Nephron progenitor cell (in vitro differentiated cells): ENCODE data around the gene LAMP1.
"Not testable (repeated sequence)": the region's sequence is repeated elsewhere in the genome, so short reads cannot be mapped to it uniquely, and the experiment has no call there.

Source experiments
- DNase-seq: peaks from one replicate; pipeline ENCODE4 v3.0.0; 2021
- H3K27ac Mint-ChIP-seq: 2 replicates; pipeline ENCODE4 v1.8.0; 2021; ENCODE audit warnings: mild to moderate bottlenecking, moderate library complexity, mixed read lengths
- H3K27me3 Mint-ChIP-seq: 2 replicates; pipeline ENCODE4 v1.8.0; 2021; ENCODE audit warnings: mild to moderate bottlenecking, low read depth, mixed read lengths; ENCODE audit not compliant: poor library complexity
- H3K36me3 Mint-ChIP-seq: 2 replicates; pipeline ENCODE4 v1.8.0; 2021; ENCODE audit warnings: low read depth, mixed read lengths
- H3K4me1 Mint-ChIP-seq: 2 replicates; pipeline ENCODE4 v1.8.0; 2021; ENCODE audit warnings: mixed read lengths
- H3K4me3 Mint-ChIP-seq: 2 replicates; pipeline ENCODE4 v1.8.0; 2021; ENCODE audit warnings: mild to moderate bottlenecking, moderate library complexity, mixed read lengths
- H3K9me3 Mint-ChIP-seq: 2 replicates; pipeline ENCODE4 v1.8.0; 2021; ENCODE audit warnings: mild to moderate bottlenecking, moderate library complexity, mixed read lengths
- TF ChIP-seq, protein P1 (sequence below): fragments of 200-600 bp; sonication (generic); IDR thresholded peaks from 2 replicates; pipeline ENCODE4 v1.5.0; 2021; ENCODE audit warnings: antibody characterized with exemption

Gene LAMP1

GRCh38 chr13:113371061-113371460 lies 74.0 kb downstream of the LAMP1 start:
- no peaks in the 10 kb centered on the region for H3K9me3 Mint-ChIP-seq
- TF ChIP-seq, protein P1, sequence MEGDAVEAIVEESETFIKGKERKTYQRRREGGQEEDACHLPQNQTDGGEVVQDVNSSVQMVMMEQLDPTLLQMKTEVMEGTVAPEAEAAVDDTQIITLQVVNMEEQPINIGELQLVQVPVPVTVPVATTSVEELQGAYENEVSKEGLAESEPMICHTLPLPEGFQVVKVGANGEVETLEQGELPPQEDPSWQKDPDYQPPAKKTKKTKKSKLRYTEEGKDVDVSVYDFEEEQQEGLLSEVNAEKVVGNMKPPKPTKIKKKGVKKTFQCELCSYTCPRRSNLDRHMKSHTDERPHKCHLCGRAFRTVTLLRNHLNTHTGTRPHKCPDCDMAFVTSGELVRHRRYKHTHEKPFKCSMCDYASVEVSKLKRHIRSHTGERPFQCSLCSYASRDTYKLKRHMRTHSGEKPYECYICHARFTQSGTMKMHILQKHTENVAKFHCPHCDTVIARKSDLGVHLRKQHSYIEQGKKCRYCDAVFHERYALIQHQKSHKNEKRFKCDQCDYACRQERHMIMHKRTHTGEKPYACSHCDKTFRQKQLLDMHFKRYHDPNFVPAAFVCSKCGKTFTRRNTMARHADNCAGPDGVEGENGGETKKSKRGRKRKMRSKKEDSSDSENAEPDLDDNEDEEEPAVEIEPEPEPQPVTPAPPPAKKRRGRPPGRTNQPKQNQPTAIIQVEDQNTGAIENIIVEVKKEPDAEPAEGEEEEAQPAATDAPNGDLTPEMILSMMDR = no peak
- DNase-seq = no peak
- no peak overlapping the region for H3K4me3 Mint-ChIP-seq
- peaks cover 18% of the 10 kb centered on the region for H3K27me3 Mint-ChIP-seq
- peaks cover 16% of the 10 kb centered on the region for H3K4me1 Mint-ChIP-seq
- H3K36me3 Mint-ChIP-seq = no peaks in the 10 kb centered on the region
- H3K27ac Mint-ChIP-seq = no peak overlapping the region

- H3K27ac Mint-ChIP-seq, H3K4me3 Mint-ChIP-seq, DNase-seq, H3K9me3 Mint-ChIP-seq, H3K36me3 Mint-ChIP-seq: not testable (repeated sequence)
- H3K27me3 Mint-ChIP-seq = peaks cover 21% of the 10 kb centered on the region
- H3K4me1 Mint-ChIP-seq = peaks cover 11% of the 10 kb centered on the region
These were observed 74.7 kb downstream of the LAMP1 start for GRCh38 chr13:113371701-113372100.
